ENCODE results near the gene WNT3A. TPM values are rescaled to one million over a fixed set of nuclear protein-coding genes. Genes with fewer than 3 reads are reported as not detected.

Gene WNT3A
- total RNA-seq, 4 donors from 2014 or later, result not detected

DNA sequence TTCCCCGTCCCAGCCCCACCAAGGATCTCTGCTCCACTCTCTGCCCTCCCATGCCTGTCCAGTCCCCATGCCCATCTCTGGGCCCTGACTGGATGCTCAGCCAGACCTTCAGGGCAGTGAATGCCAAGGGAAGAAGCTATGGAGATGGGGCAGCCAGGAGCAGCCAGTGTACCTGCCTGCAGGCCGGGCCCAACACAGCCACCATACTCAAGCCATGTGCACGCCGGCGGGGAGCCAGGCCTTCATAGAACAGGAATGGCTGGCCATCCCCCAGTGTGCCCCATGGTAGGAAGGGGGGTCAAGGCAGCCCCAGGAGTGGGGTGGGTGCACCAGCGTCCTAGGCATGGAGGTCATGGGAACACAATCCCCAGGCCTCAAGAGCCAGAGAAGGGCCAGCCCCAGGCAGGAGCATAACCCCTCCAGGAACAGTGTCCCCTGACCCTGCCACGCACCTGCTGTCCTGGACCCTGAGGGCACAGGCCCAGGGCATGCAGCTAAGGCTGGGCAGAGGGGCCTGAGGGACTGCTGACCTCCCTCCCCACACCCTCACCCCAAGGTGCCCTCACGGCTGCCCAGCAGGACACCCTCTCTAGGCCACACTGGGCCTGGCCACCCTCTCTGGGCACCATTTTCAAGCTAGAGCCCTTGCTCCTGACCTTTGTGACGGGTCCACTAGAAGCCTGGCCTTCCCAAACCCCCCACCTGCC is 55.4 kb downstream of the WNT3A start:
- peaks cover 24 to 55% of the 10 kb centered on the region in 2 donors for H3K27me3 ChIP-seq
- H3K4me3 ChIP-seq, result no peak overlapping the region
- no peaks in the 10 kb centered on the region for H3K4me1 ChIP-seq
- TF ChIP-seq POLR2A (IDR thresholded peaks at IDR 0.05) (no peak), CTCF (IDR thresholded peaks at IDR 0.05) (no peak)
- no peaks in the 10 kb centered on the region for H3K36me3 ChIP-seq
- intact Hi-C loops (cut with DNase I; ENCODE audit: low total_unique reads), result no loop called here
- H3K9me3 ChIP-seq, result peaks cover 0 to 4% of the 10 kb centered on the region in 2 donors
- no peak for DNase-seq
- H3K27ac ChIP-seq, result no peak overlapping the region

DNA sequence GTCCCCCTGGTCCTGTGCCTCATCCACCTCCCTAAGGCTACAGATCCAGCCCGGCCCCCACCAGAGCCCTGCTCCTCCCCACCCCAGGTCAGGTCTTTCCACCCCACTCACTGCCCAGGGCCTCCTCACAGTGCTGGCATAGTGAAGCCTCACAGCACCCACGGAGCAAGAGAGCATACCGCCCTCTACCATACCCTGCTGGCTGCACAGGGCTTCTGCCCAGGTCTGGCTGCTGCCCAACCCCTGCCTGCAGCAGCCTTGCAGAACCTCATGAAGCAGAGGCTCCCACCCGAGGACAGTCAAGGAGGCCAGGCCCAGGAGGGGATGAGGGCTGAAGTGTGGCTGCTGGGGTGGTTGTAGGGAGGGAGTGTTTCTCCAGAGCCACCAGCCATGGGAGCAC is 56.0 kb downstream of the WNT3A start:
- TF ChIP-seq POLR2A (IDR thresholded peaks at IDR 0.05) (no peak), CTCF (IDR thresholded peaks at IDR 0.05) (no peak)
- intact Hi-C loops (cut with DNase I; ENCODE audit: low total_unique reads), result no loop called here
- no peak for DNase-seq

DNA sequence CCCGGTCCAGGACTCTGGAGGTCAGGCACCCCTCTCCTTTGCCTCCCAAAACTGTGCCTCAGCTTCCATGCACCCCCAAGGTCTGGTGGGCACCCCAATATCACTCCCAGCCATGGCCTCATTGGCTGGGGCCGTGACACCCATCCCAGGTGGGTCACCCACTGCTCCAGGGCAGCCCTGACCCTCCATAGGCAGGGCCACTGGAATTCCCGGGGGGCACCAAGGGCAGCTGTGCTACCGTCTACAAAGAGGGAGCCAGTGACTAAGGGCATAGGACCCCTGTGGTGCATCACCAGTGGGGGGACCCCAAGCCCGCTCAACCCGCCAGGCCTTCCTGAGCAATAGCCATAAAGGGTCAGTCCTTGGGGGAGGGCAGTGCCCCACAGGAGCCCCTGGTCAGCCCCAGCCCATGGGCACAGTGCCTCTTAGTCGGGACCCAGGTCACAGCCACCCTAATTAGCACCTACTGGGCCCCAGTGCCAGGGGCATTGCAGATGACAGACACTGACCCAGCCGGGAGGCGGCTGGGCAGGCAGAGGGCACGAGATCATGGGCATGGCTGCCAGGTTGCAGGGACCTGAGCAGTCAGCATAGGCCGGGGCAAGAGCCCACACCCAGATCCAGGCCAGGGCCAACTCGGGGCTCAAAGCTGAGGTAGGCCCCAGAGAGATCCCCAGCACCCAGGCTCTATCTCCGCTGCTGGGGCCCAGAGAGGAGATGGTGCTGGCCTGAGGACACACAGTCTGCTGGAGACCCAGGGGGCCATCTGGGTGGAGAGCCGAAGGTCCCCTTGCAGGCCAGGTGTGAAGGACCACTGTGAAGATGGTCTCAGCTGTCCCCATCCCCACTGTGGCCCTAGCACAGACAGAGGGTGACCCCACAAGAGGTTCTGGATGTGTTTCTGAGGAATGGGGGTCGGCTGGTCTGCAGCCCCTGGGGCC is 56.7 kb downstream of the WNT3A start:
- H3K4me1 ChIP-seq, result no peaks in the 10 kb centered on the region
- DNase-seq, result no peak
- no peak overlapping the region for H3K4me3 ChIP-seq
- H3K27ac ChIP-seq, result no peak overlapping the region
- intact Hi-C loops (cut with DNase I; ENCODE audit: low total_unique reads), result no loop called here
- peaks cover 23 to 55% of the 10 kb centered on the region in 2 donors for H3K27me3 ChIP-seq
- H3K9me3 ChIP-seq, result no peaks in the 10 kb centered on the region
- no peaks in the 10 kb centered on the region for H3K36me3 ChIP-seq
- TF ChIP-seq POLR2A (IDR thresholded peaks at IDR 0.05), result no peak
- TF ChIP-seq CTCF (IDR thresholded peaks at IDR 0.05), result no peak

More for the DNA sequence above, 56.0 kb downstream of the WNT3A start:
- Histone ChIP-seq H3K36me3 (no peaks in the 10 kb centered on the region), H3K27me3 (peaks cover 24 to 55% of the 10 kb centered on the region in 2 donors), H3K27ac (no peak overlapping the region), H3K4me3 (no peak overlapping the region), H3K9me3 (peaks cover 0 to under 1% of the 10 kb centered on the region in 2 donors), H3K4me1 (no peaks in the 10 kb centered on the region)

- Histone ChIP-seq H3K27me3 (peaks cover 18 to 47% of the 10 kb centered on the region in 2 donors), H3K27ac (no peak overlapping the region), H3K4me1 (no peaks in the 10 kb centered on the region), H3K36me3 (no peaks in the 10 kb centered on the region), H3K9me3 (no peaks in the 10 kb centered on the region), H3K4me3 (no peak overlapping the region)
- intact Hi-C loops (cut with DNase I; ENCODE audit: low total_unique reads), result no loop called here
- no peak for DNase-seq
- no peak for TF ChIP-seq POLR2A (IDR thresholded peaks at IDR 0.05)
- TF ChIP-seq CTCF (IDR thresholded peaks at IDR 0.05), result no peak
Observed at GRCh38 chr1:228064296-228064695, 57.5 kb downstream of the WNT3A start.
